ENCODE results near the gene MTRF1L.

- TF ChIP-seq CTCF (IDR thresholded peaks at IDR 0.05; ENCODE audit: low read length), result no peak
- TF ChIP-seq EZH2phosphoT487 (IDR thresholded peaks at IDR 0.05; ENCODE audit: low read length), result no peak
- no peak for TF ChIP-seq EZH2 (optimal IDR thresholded peaks at IDR 0.05; ENCODE audit: low read depth, low read length)
Observed at GRCh38 chr6:152975204-152975915, 27.1 kb downstream of the MTRF1L start.
